NCI-H1092 treated with DMSO at 0.1 percent for 48 hours (cell line): ENCODE measurements around the gene CORO2A.
A peak's percentile ranks its signal among the peaks of the same experiment; 100 is the strongest.
"Not testable (repeated sequence)": the region's sequence is repeated elsewhere in the genome, so short reads cannot be mapped to it uniquely, and the experiment has no call there.

Experiments
- DNase-seq: peaks from one replicate; lab custom pipeline; 2025; lab: John Stamatoyannopoulos, UW

CORO2A gene

GRCh38 chr9:98136489-98136888 lies 55.9 kb downstream of the CORO2A start:
- no peak for DNase-seq

GRCh38 chr9:98135938-98136337 lies 56.5 kb downstream of the CORO2A start:
- no peak for DNase-seq

GRCh38 chr9:98135558-98135934 lies 56.9 kb downstream of the CORO2A start:
- no peak for DNase-seq

GRCh38 chr9:98134702-98135557 lies 57.5 kb downstream of the CORO2A start:
- DNase-seq, result no peak

GRCh38 chr9:98132806-98133631 lies 59.4 kb downstream of the CORO2A start:
- peak; percentile 75 for DNase-seq

GRCh38 chr9:98132158-98132557 lies 60.3 kb downstream of the CORO2A start:
- peak; percentile 20 for DNase-seq

GRCh38 chr9:98130576-98131228 lies 61.7 kb downstream of the CORO2A start:
- DNase-seq, result no peak

- not testable (repeated sequence) for DNase-seq
Measured at GRCh38 chr9:98130060-98130459, 62.4 kb downstream of the CORO2A start.

- DNase-seq, result no peak
Measured at GRCh38 chr9:98129451-98129881, 63.0 kb downstream of the CORO2A start.

- no peak for DNase-seq
Measured at GRCh38 chr9:98128316-98128715, 64.1 kb downstream of the CORO2A start.

GRCh38 chr9:98127226-98127625 lies 65.2 kb downstream of the CORO2A start:
- DNase-seq, result no peak

GRCh38 chr9:98124637-98125426 lies 67.6 kb downstream of the CORO2A start:
- no peak for DNase-seq

GRCh38 chr9:98124091-98124490 lies 68.3 kb downstream of the CORO2A start:
- not testable (repeated sequence) for DNase-seq

GRCh38 chr9:98121058-98121457 lies 71.4 kb downstream of the CORO2A start:
- DNase-seq, result peak; percentile 17

- DNase-seq, result no peak
Measured at GRCh38 chr9:98120476-98120875, 72.0 kb downstream of the CORO2A start.

- DNase-seq, result peak; percentile 57
Measured at GRCh38 chr9:98118640-98119601, 73.5 kb downstream of the CORO2A start, which contains the start of gene TRIM14. Gene TRIM14, minus strand, starts transcription at chr9:98119222. Its CDS starts 34 bp downstream, at chr9:98119188.

GRCh38 chr9:98117984-98118639 lies 74.3 kb downstream of the CORO2A start:
- DNase-seq, result peak; percentile 7

- DNase-seq, result not testable (repeated sequence)
Measured at GRCh38 chr9:98117097-98117496, 75.3 kb downstream of the CORO2A start.

GRCh38 chr9:98109052-98109451 lies 83.4 kb downstream of the CORO2A start:
- no peak for DNase-seq

- no peak for DNase-seq
Measured at GRCh38 chr9:98108531-98109031, 83.9 kb downstream of the CORO2A start.
